ENCODE measurements around the gene RAB4A.
"Not testable (repeated sequence)": the region's sequence is repeated elsewhere in the genome, so short reads cannot be mapped to it uniquely, and the experiment has no call there.

Gene RAB4A

GRCh38 chr1:229298420-229298819 lies 27.5 kb downstream of the RAB4A start:
- no peak for DNase-seq (ENCODE audit: low spot score)

GRCh38 chr1:229298887-229299503 lies 28.1 kb downstream of the RAB4A start:
- no peak for DNase-seq (ENCODE audit: low spot score)

- DNase-seq (ENCODE audit: low spot score) = no peak
Observed at GRCh38 chr1:229300099-229300757, 29.3 kb downstream of the RAB4A start.

GRCh38 chr1:229302740-229303139 lies 31.8 kb downstream of the RAB4A start:
- no peak for DNase-seq (ENCODE audit: low spot score)

- DNase-seq (ENCODE audit: low spot score) = no peak
Observed at GRCh38 chr1:229303855-229304254, 32.9 kb downstream of the RAB4A start.

- DNase-seq (ENCODE audit: low spot score) = no peak
Observed at GRCh38 chr1:229305392-229305791, 34.5 kb downstream of the RAB4A start.

GRCh38 chr1:229309074-229309473 lies 38.2 kb downstream of the RAB4A start:
- DNase-seq (ENCODE audit: low spot score) = no peak

- no peak for DNase-seq (ENCODE audit: low spot score)
Observed at GRCh38 chr1:229309684-229310083, 38.8 kb downstream of the RAB4A start.

GRCh38 chr1:229310833-229311232 lies 39.9 kb downstream of the RAB4A start:
- no peak for DNase-seq (ENCODE audit: low spot score)

GRCh38 chr1:229316166-229316565 lies 45.3 kb downstream of the RAB4A start:
- no peak for DNase-seq (ENCODE audit: low spot score)

GRCh38 chr1:229318056-229318455 lies 47.1 kb downstream of the RAB4A start:
- no peak for DNase-seq (ENCODE audit: low spot score)

GRCh38 chr1:229319487-229319886 lies 48.6 kb downstream of the RAB4A start:
- no peak for DNase-seq (ENCODE audit: low spot score)

GRCh38 chr1:229323201-229323600 lies 52.3 kb downstream of the RAB4A start:
- DNase-seq (ENCODE audit: low spot score) = no peak

- DNase-seq (ENCODE audit: low spot score) = no peak
Observed at GRCh38 chr1:229323885-229324553, 53.1 kb downstream of the RAB4A start.

GRCh38 chr1:229325401-229325800 lies 54.5 kb downstream of the RAB4A start:
- no peak for DNase-seq (ENCODE audit: low spot score)

- no peak for DNase-seq (ENCODE audit: low spot score)
Observed at GRCh38 chr1:229325853-229326487, 55.1 kb downstream of the RAB4A start.

GRCh38 chr1:229326601-229327000 lies 55.7 kb downstream of the RAB4A start:
- no peak for DNase-seq (ENCODE audit: low spot score)

- not testable (repeated sequence) for DNase-seq (ENCODE audit: low spot score)
Observed at GRCh38 chr1:229327765-229328164, 56.9 kb downstream of the RAB4A start.

- no peak for DNase-seq (ENCODE audit: low spot score)
Observed at GRCh38 chr1:229328598-229329362, 57.9 kb downstream of the RAB4A start.

GRCh38 chr1:229334269-229334668 lies 63.4 kb downstream of the RAB4A start:
- DNase-seq (ENCODE audit: low spot score) = no peak

GRCh38 chr1:229334716-229335115 lies 63.8 kb downstream of the RAB4A start:
- no peak for DNase-seq (ENCODE audit: low spot score)

- no peak for DNase-seq (ENCODE audit: low spot score)
Observed at GRCh38 chr1:229336345-229336744, 65.4 kb downstream of the RAB4A start.

Data from iPS-NIHi11 (cell line).